Vagina (tissue), 2 donors: ENCODE results near the gene WNT4.

Experiments used
- POLR2A ChIP-seq, 2 donors: fragments of 450-650 bp; IDR thresholded peaks; one replicate each; pipeline ENCODE4 v1.6.1; 2017; ENCODE audit warnings: antibody characterized with exemption in 2 of 2, mild to moderate bottlenecking in 2 of 2, moderate library complexity in 2 of 2
- POLR2AphosphoS5 ChIP-seq, 2 donors: sonication (generic); formaldehyde crosslinking; IDR thresholded peaks; one replicate each; pipeline ENCODE4 v1.9.0; 2017; ENCODE audit warnings: antibody characterized with exemption in 2 of 2, mild to moderate bottlenecking in 2 of 2, low read depth in 1 of 2; ENCODE audit not compliant: insufficient read depth in 1 of 2
- TF ChIP-seq, protein P1 (sequence below), 3 experiments: fragments of 450-650 bp in 2 of 3; fragments of 200-600 bp in 1 of 3; sonication (generic) in 1 of 3; IDR thresholded peaks; one replicate each; pipeline ENCODE4 v1.5.1; 2017 to 2019; ENCODE audit warnings: antibody characterized with exemption in 3 of 3, mild to moderate bottlenecking in 2 of 3, moderate library complexity in 2 of 3

GRCh38 chr1:22143065-22144033, at the start of gene WNT4:
- TF ChIP-seq POLR2A (IDR thresholded peaks at IDR 0.05) (no peak), POLR2AphosphoS5 (IDR thresholded peaks at IDR 0.05; ENCODE audit: insufficient read depth in 1 of 2, low read depth in 1 of 2) (no peak)
- TF ChIP-seq, protein P1, sequence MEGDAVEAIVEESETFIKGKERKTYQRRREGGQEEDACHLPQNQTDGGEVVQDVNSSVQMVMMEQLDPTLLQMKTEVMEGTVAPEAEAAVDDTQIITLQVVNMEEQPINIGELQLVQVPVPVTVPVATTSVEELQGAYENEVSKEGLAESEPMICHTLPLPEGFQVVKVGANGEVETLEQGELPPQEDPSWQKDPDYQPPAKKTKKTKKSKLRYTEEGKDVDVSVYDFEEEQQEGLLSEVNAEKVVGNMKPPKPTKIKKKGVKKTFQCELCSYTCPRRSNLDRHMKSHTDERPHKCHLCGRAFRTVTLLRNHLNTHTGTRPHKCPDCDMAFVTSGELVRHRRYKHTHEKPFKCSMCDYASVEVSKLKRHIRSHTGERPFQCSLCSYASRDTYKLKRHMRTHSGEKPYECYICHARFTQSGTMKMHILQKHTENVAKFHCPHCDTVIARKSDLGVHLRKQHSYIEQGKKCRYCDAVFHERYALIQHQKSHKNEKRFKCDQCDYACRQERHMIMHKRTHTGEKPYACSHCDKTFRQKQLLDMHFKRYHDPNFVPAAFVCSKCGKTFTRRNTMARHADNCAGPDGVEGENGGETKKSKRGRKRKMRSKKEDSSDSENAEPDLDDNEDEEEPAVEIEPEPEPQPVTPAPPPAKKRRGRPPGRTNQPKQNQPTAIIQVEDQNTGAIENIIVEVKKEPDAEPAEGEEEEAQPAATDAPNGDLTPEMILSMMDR (IDR thresholded peaks at IDR 0.05), result no peak
